Astrocyte of the cerebellum (primary cell): Measurements from ENCODE around the gene AMFR.

Experiments used
- DNase-seq: peaks from one replicate; pipeline ENCODE4 v3.0.0-alpha.2; 2011; ENCODE audit warnings: low read depth
- H3K4me3 ChIP-seq: 2 replicates; pipeline ENCODE4 v1.5.1; 2011; ENCODE audit warnings: mild to moderate bottlenecking, low read depth, low read length, moderate library complexity
- CTCF ChIP-seq: IDR thresholded peaks from 2 replicates; pipeline ENCODE4 v1.5.1; 2012; ENCODE audit warnings: low read length, low read depth, moderate library complexity, mild to moderate bottlenecking; ENCODE audit errors: missing control alignments
- in situ Hi-C: cut with HindIII; loops from 2 replicates; pipeline ENCODE4 v1.10.0; 2017; ENCODE audit warnings: low sequenced_read_pairs

The AMFR gene

GRCh38 chr16:56372013-56372634 lies 53.2 kb downstream of the AMFR start:
- TF ChIP-seq CTCF, result no peak
- in situ Hi-C loops, result no loop called here

GRCh38 chr16:56371660-56371937 lies 53.7 kb downstream of the AMFR start:
- no peak overlapping the region for H3K4me3 ChIP-seq
- no peak for DNase-seq
- TF ChIP-seq CTCF, result no peak
- in situ Hi-C loops, result no loop called here

More at GRCh38 chr16:56372013-56372634, 53.2 kb downstream of the AMFR start:
- no peak for DNase-seq
- no peak overlapping the region for H3K4me3 ChIP-seq

- H3K4me3 ChIP-seq, result no peak overlapping the region
- DNase-seq, result no peak
- no peak for TF ChIP-seq CTCF
- in situ Hi-C loops, result no loop called here
Measured at GRCh38 chr16:56370875-56371659, 54.3 kb downstream of the AMFR start.

- TF ChIP-seq CTCF, result no peak
- no peak for DNase-seq
- in situ Hi-C loops, result no loop called here
- no peak overlapping the region for H3K4me3 ChIP-seq
Measured at GRCh38 chr16:56370185-56370874, 55.0 kb downstream of the AMFR start.

GRCh38 chr16:56369202-56369601 lies 56.1 kb downstream of the AMFR start:
- no peak for TF ChIP-seq CTCF
- DNase-seq, result no peak
- in situ Hi-C loops, result no loop called here
- no peak overlapping the region for H3K4me3 ChIP-seq

GRCh38 chr16:56368545-56368944 lies 56.8 kb downstream of the AMFR start:
- no peak overlapping the region for H3K4me3 ChIP-seq
- in situ Hi-C loops, result no loop called here
- no peak for DNase-seq
- no peak for TF ChIP-seq CTCF
